Gastroesophageal sphincter (tissue), 3 donors: Measurements from ENCODE around the gene TESK2.

Source experiments
- EP300 ChIP-seq: sonication (generic); formaldehyde crosslinking; IDR thresholded peaks from one replicate; pipeline ENCODE4 v1.6.1; 2017; ENCODE audit warnings: antibody characterized with exemption, mild to moderate bottlenecking
- POLR2A ChIP-seq, 2 donors: fragments of 450-650 bp; IDR thresholded peaks; one replicate each; pipeline ENCODE4 v1.6.1; 2017; ENCODE audit warnings: antibody characterized with exemption in 2 of 2, mild to moderate bottlenecking in 2 of 2, moderate library complexity in 1 of 2
- POLR2AphosphoS5 ChIP-seq: sonication (generic); formaldehyde crosslinking; IDR thresholded peaks from one replicate; pipeline ENCODE4 v1.6.1; 2017; ENCODE audit warnings: antibody characterized with exemption
- TF ChIP-seq, protein P1 (sequence below), 4 experiments: fragments of 200-600 bp in 2 of 4; fragments of 450-650 bp in 2 of 4; sonication (generic) in 1 of 4; IDR thresholded peaks; one replicate each; pipeline ENCODE4 v1.5.1; 2017 to 2019; ENCODE audit warnings: antibody characterized with exemption in 4 of 4, mild to moderate bottlenecking in 2 of 4, moderate library complexity in 2 of 4

DNA sequence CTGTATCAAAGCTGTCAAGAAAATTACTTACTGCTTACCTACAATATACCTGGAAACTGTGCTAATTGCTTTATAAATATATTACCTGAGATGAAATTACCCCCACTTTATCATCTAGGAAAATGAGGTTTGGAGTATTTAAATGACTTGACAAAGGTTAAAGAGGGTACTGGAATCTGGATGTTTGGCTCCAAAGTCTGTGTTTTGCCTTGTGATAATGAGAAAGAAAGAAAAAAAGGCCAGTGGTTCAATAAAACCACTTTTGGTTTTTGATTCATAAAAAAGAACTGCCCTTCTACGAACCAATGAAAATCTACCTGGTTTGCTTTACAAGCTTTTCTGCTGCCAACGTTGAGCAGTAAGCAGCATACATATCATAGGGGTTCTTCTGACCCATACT, 89.4 kb downstream of the TESK2 start:
- TF ChIP-seq, protein P1, sequence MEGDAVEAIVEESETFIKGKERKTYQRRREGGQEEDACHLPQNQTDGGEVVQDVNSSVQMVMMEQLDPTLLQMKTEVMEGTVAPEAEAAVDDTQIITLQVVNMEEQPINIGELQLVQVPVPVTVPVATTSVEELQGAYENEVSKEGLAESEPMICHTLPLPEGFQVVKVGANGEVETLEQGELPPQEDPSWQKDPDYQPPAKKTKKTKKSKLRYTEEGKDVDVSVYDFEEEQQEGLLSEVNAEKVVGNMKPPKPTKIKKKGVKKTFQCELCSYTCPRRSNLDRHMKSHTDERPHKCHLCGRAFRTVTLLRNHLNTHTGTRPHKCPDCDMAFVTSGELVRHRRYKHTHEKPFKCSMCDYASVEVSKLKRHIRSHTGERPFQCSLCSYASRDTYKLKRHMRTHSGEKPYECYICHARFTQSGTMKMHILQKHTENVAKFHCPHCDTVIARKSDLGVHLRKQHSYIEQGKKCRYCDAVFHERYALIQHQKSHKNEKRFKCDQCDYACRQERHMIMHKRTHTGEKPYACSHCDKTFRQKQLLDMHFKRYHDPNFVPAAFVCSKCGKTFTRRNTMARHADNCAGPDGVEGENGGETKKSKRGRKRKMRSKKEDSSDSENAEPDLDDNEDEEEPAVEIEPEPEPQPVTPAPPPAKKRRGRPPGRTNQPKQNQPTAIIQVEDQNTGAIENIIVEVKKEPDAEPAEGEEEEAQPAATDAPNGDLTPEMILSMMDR (IDR thresholded peaks at IDR 0.05): no peak
- TF ChIP-seq EP300 (no peak), POLR2AphosphoS5 (no peak), POLR2A (IDR thresholded peaks at IDR 0.05) (no peak)
